ENCODE data around the gene IRF2.

IRF2 gene

GRCh38 chr4:184453365-184454160, 20.8 kb downstream of the IRF2 start:
- H2AFZ ChIP-seq (ENCODE audit: low read depth): 0 out of 2 replicates have a peak overlapping the region, but pooled peaks have one; percentile 3
- peak overlapping the region; percentile 8; the same call in 1 of the 2 replicates for H3K9ac ChIP-seq
- H3K79me2 ChIP-seq (ENCODE audit: insufficient read depth, low read depth): peaks cover 92% of the 10 kb centered on the region
- H3K4me3 ChIP-seq (IDR thresholded peaks at IDR 0.05; ENCODE audit: insufficient read depth, low read depth, low read length): no peak overlapping the region
- H3K4me2 ChIP-seq: peak overlapping the region; percentile 60
- TF ChIP-seq CTCF (conservative IDR thresholded peaks at IDR 0.05; ENCODE audit: low read depth, low read length): no peak
- H4K20me1 ChIP-seq (ENCODE audit: insufficient read depth): no peaks in the 10 kb centered on the region
- peak overlapping the region; percentile 45 for H3K27ac ChIP-seq
- H3K36me3 ChIP-seq (ENCODE audit: insufficient read depth): no peaks in the 10 kb centered on the region
- no peaks in the 10 kb centered on the region for H3K27me3 ChIP-seq (ENCODE audit: insufficient read depth, low read depth)
- H3K4me1 ChIP-seq (ENCODE audit: low read depth, poor library complexity, severe bottlenecking): peaks cover 88% of the 10 kb centered on the region

- no peak for TF ChIP-seq CTCF (conservative IDR thresholded peaks at IDR 0.05; ENCODE audit: low read depth, low read length)
- peak overlapping the region; percentile 60 for H3K4me2 ChIP-seq
- H3K79me2 ChIP-seq (ENCODE audit: insufficient read depth, low read depth): peaks cover 92% of the 10 kb centered on the region
- H3K27ac ChIP-seq: peak overlapping the region; percentile 45; the same call in 1 of the 2 replicates
- peaks cover 89% of the 10 kb centered on the region for H3K4me1 ChIP-seq (ENCODE audit: low read depth, poor library complexity, severe bottlenecking)
- no peak overlapping the region for H3K4me3 ChIP-seq (IDR thresholded peaks at IDR 0.05; ENCODE audit: insufficient read depth, low read depth, low read length)
- 0 out of 2 replicates have a peak overlapping the region, but pooled peaks have one; percentile 3 for H2AFZ ChIP-seq (ENCODE audit: low read depth)
- H3K36me3 ChIP-seq (ENCODE audit: insufficient read depth): no peaks in the 10 kb centered on the region
- H3K27me3 ChIP-seq (ENCODE audit: insufficient read depth, low read depth): no peaks in the 10 kb centered on the region
- H3K9ac ChIP-seq: peak overlapping the region; percentile 8; the same call in 1 of the 2 replicates
- no peaks in the 10 kb centered on the region for H4K20me1 ChIP-seq (ENCODE audit: insufficient read depth)
These were observed 21.6 kb downstream of the IRF2 start for GRCh38 chr4:184452740-184453139.

GRCh38 chr4:184451726-184452125, 22.6 kb downstream of the IRF2 start:
- H3K36me3 ChIP-seq (ENCODE audit: insufficient read depth): no peaks in the 10 kb centered on the region
- no peak overlapping the region for H3K4me3 ChIP-seq (IDR thresholded peaks at IDR 0.05; ENCODE audit: insufficient read depth, low read depth, low read length)
- H2AFZ ChIP-seq (ENCODE audit: low read depth): no peak overlapping the region
- H3K4me1 ChIP-seq (ENCODE audit: low read depth, poor library complexity, severe bottlenecking): peaks cover 89% of the 10 kb centered on the region
- no peaks in the 10 kb centered on the region for H3K27me3 ChIP-seq (ENCODE audit: insufficient read depth, low read depth)
- no peak overlapping the region for H3K4me2 ChIP-seq
- TF ChIP-seq CTCF (conservative IDR thresholded peaks at IDR 0.05; ENCODE audit: low read depth, low read length): no peak
- no peak overlapping the region for H3K9ac ChIP-seq
- no peaks in the 10 kb centered on the region for H4K20me1 ChIP-seq (ENCODE audit: insufficient read depth)
- H3K27ac ChIP-seq: no peak overlapping the region
- peaks cover 95% of the 10 kb centered on the region for H3K79me2 ChIP-seq (ENCODE audit: insufficient read depth, low read depth)

GRCh38 chr4:184450743-184451535, 23.4 kb downstream of the IRF2 start:
- Histone ChIP-seq H3K27me3 (ENCODE audit: insufficient read depth, low read depth) (no peaks in the 10 kb centered on the region), H3K27ac (no peak overlapping the region), H2AFZ (ENCODE audit: low read depth) (no peak overlapping the region), H3K4me1 (ENCODE audit: low read depth, poor library complexity, severe bottlenecking) (peaks cover 89% of the 10 kb centered on the region), H3K79me2 (ENCODE audit: insufficient read depth, low read depth) (peaks cover 95% of the 10 kb centered on the region), H4K20me1 (ENCODE audit: insufficient read depth) (no peaks in the 10 kb centered on the region), H3K4me2 (no peak overlapping the region; the same call in 1 of the 2 replicates), H3K9ac (no peak overlapping the region), H3K4me3 (IDR thresholded peaks at IDR 0.05; ENCODE audit: insufficient read depth, low read depth, low read length) (no peak overlapping the region), H3K36me3 (ENCODE audit: insufficient read depth) (no peaks in the 10 kb centered on the region)
- no peak for TF ChIP-seq CTCF (conservative IDR thresholded peaks at IDR 0.05; ENCODE audit: low read depth, low read length)
